ENCODE measurements around the gene USE1.

DNA sequence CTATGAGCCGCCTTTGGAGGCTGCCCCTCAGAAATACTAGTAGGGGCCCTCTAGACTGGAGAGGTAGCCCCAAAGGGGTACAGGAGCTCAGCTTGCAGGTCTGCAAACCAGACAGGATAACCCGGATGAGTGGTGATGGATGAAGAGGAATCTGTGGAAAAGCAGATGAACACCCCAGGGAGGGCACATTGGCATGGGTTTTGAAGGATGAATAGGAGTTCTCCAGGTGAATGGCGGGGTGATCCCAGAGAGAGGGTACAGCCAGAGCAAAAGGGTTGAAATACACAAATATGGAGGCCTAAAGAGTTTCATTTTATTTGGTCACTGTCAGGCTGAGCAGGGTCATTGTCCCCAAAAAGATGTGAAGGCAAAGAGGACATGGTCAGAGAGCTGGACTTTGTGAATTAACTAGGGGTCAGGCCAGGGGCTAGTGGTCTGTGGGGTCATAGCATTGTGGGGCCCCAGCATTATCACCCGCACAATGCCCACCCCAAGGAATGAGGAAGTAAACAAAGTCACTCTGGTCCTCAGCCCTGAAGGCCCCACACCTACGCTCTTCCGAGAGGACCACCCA, 25.8 kb downstream of the USE1 start:
- TF ChIP-seq, protein P1, sequence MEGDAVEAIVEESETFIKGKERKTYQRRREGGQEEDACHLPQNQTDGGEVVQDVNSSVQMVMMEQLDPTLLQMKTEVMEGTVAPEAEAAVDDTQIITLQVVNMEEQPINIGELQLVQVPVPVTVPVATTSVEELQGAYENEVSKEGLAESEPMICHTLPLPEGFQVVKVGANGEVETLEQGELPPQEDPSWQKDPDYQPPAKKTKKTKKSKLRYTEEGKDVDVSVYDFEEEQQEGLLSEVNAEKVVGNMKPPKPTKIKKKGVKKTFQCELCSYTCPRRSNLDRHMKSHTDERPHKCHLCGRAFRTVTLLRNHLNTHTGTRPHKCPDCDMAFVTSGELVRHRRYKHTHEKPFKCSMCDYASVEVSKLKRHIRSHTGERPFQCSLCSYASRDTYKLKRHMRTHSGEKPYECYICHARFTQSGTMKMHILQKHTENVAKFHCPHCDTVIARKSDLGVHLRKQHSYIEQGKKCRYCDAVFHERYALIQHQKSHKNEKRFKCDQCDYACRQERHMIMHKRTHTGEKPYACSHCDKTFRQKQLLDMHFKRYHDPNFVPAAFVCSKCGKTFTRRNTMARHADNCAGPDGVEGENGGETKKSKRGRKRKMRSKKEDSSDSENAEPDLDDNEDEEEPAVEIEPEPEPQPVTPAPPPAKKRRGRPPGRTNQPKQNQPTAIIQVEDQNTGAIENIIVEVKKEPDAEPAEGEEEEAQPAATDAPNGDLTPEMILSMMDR (IDR thresholded peaks at IDR 0.05) = no peak
- TF ChIP-seq POLR2A (IDR thresholded peaks at IDR 0.05) = no peak
